GM12892 (cell line): Measurements from ENCODE around the gene BLOC1S1.

Experiments
- POLR2A ChIP-seq: IDR thresholded peaks from 2 replicates; pipeline ENCODE4 v1.6.1; 2011; ENCODE audit warnings: low read depth, low read length, control low read depth
- POLR2AphosphoS5 ChIP-seq: IDR thresholded peaks from 2 replicates; pipeline ENCODE4 v1.6.1; 2011; ENCODE audit warnings: low read depth, low read length, control low read depth
- TAF1 ChIP-seq: IDR thresholded peaks from 2 replicates; pipeline ENCODE4 v1.6.1; 2011; ENCODE audit warnings: low read depth, mild to moderate bottlenecking, control low read depth, low read length, borderline replicate concordance

DNA sequence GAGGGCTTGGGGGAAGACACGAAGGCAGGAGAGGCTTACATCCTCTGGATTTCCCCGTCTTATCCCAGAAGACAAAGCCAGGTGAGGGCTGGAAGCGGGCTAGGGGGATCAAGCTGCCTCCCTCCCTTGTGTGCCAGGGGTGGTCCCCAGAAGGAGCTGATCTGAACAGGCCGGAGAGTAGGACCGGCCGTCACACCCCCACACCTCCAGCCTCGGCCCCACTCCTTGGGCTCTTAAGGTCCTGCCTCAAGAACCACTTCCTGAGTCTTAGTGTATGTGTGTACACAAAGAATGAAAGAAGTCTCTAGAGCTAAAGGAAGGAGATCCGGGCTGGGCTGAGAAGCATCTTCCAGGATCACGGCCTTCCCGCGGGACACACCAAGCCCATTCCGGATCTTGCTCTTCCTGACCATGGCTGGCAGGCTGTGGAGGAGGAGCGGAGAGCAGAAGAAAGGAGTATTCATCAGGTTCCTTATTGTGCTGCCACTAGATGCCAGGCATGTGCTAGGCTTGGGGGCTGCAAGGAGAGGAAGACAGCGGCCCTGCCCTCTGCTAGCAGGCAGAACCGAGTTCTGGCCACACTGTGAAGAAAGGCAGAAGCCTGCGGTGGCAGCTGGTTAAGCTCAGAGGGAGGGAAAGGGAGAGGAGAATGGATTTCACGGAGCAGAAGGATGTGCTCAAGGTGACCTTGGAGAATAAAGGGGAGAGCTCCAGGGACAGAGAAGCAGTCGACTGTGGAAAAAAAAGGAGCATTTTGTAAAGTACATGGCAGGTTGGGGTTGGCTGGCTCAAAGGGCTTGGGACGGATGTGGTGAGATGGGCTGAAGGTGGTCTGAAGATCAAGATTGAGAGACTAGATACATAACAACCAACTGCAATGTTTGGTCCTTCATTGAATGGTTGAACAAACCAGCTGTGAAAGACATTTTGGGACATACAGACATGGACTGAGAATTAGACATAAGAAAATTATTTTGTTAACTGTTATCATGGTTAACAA lies 14.3 kb downstream of the BLOC1S1 start:
- TF ChIP-seq TAF1 (no peak), POLR2A (peak; percentile 32; the same call in 1 of the 2 replicates), POLR2AphosphoS5 (0 out of 2 replicates have a peak, but pooled peaks have one; percentile 2)
